Activated T-helper 17 cell treated with anti-CD3 and anti-CD28 coated beads, Interleukin-2, amount 50 U/mL, for 72 hours (primary cell): Measurements from ENCODE around the gene PPP3CB. TPM values are rescaled to one million over a fixed set of nuclear protein-coding genes. Genes with fewer than 3 reads are reported as not detected.
"Not testable (repeated sequence)": the region's sequence is repeated elsewhere in the genome, so short reads cannot be mapped to it uniquely, and the experiment has no call there.

Source experiments
- ATAC-seq: fragments of 150-1000 bp; cut with Tn5 transposase; replicated peaks from 2 replicates; pipeline ENCODE4 v1.10.0; 2021; ENCODE audit warnings: mild to moderate bottlenecking, moderate library complexity
- H3K27ac Mint-ChIP-seq: one replicate; pipeline ENCODE4 v1.8.0; 2022; ENCODE audit warnings: mixed read lengths
- H3K27me3 Mint-ChIP-seq: one replicate; pipeline ENCODE4 v1.8.0; 2022; ENCODE audit warnings: mixed read lengths
- H3K36me3 Mint-ChIP-seq: one replicate; pipeline ENCODE4 v1.8.0; 2022; ENCODE audit warnings: low read depth, mild to moderate bottlenecking, mixed read lengths
- H3K4me1 Mint-ChIP-seq: one replicate; pipeline ENCODE4 v1.8.0; 2022; ENCODE audit warnings: mixed read lengths
- H3K4me3 Mint-ChIP-seq: one replicate; pipeline ENCODE4 v1.8.0; 2022; ENCODE audit warnings: mild to moderate bottlenecking, mixed read lengths
- H3K9me3 Mint-ChIP-seq: one replicate; pipeline ENCODE4 v1.8.0; 2022; ENCODE audit warnings: mixed read lengths
- total RNA-seq, 2 donors: library from RNA; stranded (reverse); gene quantifications; one replicate each; pipeline ENCODE4 v1.2.3, GENCODE V29; 2022

Gene PPP3CB
- total RNA-seq, 2 donors from 2014 or later = 43.9 to 50.1 TPM

GRCh38 chr10:73414230-73414945, 81.4 kb downstream of the PPP3CB start:
- peaks cover 41% of the 10 kb centered on the region for H3K36me3 Mint-ChIP-seq
- peaks cover 19% of the 10 kb centered on the region for H3K4me1 Mint-ChIP-seq
- no peaks in the 10 kb centered on the region for H3K27me3 Mint-ChIP-seq
- peak; percentile 25 for ATAC-seq
- peak overlapping the region; percentile 81 for H3K27ac Mint-ChIP-seq
- peak overlapping the region; percentile 92 for H3K4me3 Mint-ChIP-seq
- H3K9me3 Mint-ChIP-seq = no peaks in the 10 kb centered on the region

- peak within 1 kb of the TSS; percentile 92 for H3K4me3 Mint-ChIP-seq
- peaks cover 42% of the 10 kb centered on the region for H3K36me3 Mint-ChIP-seq
- H3K4me1 Mint-ChIP-seq = peaks cover 25% of the 10 kb centered on the region
- H3K9me3 Mint-ChIP-seq = no peaks in the 10 kb centered on the region
- H3K27ac Mint-ChIP-seq = peak within 1 kb of the TSS; percentile 95
- no peaks in the 10 kb centered on the region for H3K27me3 Mint-ChIP-seq
- peak; percentile 95 for ATAC-seq
Measured at GRCh38 chr10:73413528-73414229, 82.1 kb downstream of the PPP3CB start, which contains the start of gene ANXA7. ANXA7 (minus strand) TSS chr10:73414058; CDS start chr10:73400856, 13,202 bp downstream.

GRCh38 chr10:73413108-73413527, 82.7 kb downstream of the PPP3CB start:
- peak; percentile 35 for ATAC-seq
- H3K27ac Mint-ChIP-seq = peak overlapping the region; percentile 95
- H3K36me3 Mint-ChIP-seq = peaks cover 44% of the 10 kb centered on the region
- peaks cover 28% of the 10 kb centered on the region for H3K4me1 Mint-ChIP-seq
- H3K9me3 Mint-ChIP-seq = no peaks in the 10 kb centered on the region
- no peaks in the 10 kb centered on the region for H3K27me3 Mint-ChIP-seq
- H3K4me3 Mint-ChIP-seq = peak overlapping the region; percentile 92

- H3K4me3 Mint-ChIP-seq = peak overlapping the region; percentile 92
- no peaks in the 10 kb centered on the region for H3K9me3 Mint-ChIP-seq
- peaks cover 45% of the 10 kb centered on the region for H3K4me1 Mint-ChIP-seq
- H3K27me3 Mint-ChIP-seq = no peaks in the 10 kb centered on the region
- no peak for ATAC-seq
- no peak overlapping the region for H3K27ac Mint-ChIP-seq
- peaks cover 66% of the 10 kb centered on the region for H3K36me3 Mint-ChIP-seq
Measured at GRCh38 chr10:73410897-73411296, 84.9 kb downstream of the PPP3CB start.

GRCh38 chr10:73408978-73409521, 86.8 kb downstream of the PPP3CB start:
- Mint-ChIP-seq H3K36me3 (peaks cover 74% of the 10 kb centered on the region), H3K4me1 (peaks cover 42% of the 10 kb centered on the region), H3K4me3 (peak overlapping the region; percentile 20), H3K27ac (no peak overlapping the region), H3K27me3 (no peaks in the 10 kb centered on the region), H3K9me3 (no peaks in the 10 kb centered on the region)
- ATAC-seq = no peak

GRCh38 chr10:73408061-73408460, 87.8 kb downstream of the PPP3CB start:
- ATAC-seq = no peak
- Mint-ChIP-seq H3K36me3 (peaks cover 70% of the 10 kb centered on the region), H3K4me1 (peaks cover 42% of the 10 kb centered on the region), H3K27ac (peak overlapping the region; percentile 33), H3K9me3 (no peaks in the 10 kb centered on the region), H3K27me3 (no peaks in the 10 kb centered on the region), H3K4me3 (no peak overlapping the region)

- Mint-ChIP-seq H3K4me3 (no peak overlapping the region), H3K4me1 (peaks cover 42% of the 10 kb centered on the region), H3K9me3 (no peaks in the 10 kb centered on the region), H3K36me3 (peaks cover 64% of the 10 kb centered on the region), H3K27ac (peak overlapping the region; percentile 33), H3K27me3 (no peaks in the 10 kb centered on the region)
- no peak for ATAC-seq
Measured at GRCh38 chr10:73407495-73407894, 88.3 kb downstream of the PPP3CB start.

- H3K27me3 Mint-ChIP-seq = no peaks in the 10 kb centered on the region
- peaks cover 58% of the 10 kb centered on the region for H3K36me3 Mint-ChIP-seq
- H3K4me1 Mint-ChIP-seq = peaks cover 42% of the 10 kb centered on the region
- no peak overlapping the region for H3K4me3 Mint-ChIP-seq
- no peak for ATAC-seq
- no peaks in the 10 kb centered on the region for H3K9me3 Mint-ChIP-seq
- H3K27ac Mint-ChIP-seq = no peak overlapping the region
Measured at GRCh38 chr10:73406846-73407245, 89.0 kb downstream of the PPP3CB start.

- no peak overlapping the region for H3K27ac Mint-ChIP-seq
- H3K9me3 Mint-ChIP-seq = no peaks in the 10 kb centered on the region
- no peak for ATAC-seq
- no peaks in the 10 kb centered on the region for H3K27me3 Mint-ChIP-seq
- peaks cover 56% of the 10 kb centered on the region for H3K36me3 Mint-ChIP-seq
- H3K4me1 Mint-ChIP-seq = peaks cover 37% of the 10 kb centered on the region
- H3K4me3 Mint-ChIP-seq = no peak overlapping the region
Measured at GRCh38 chr10:73405556-73405955, 90.3 kb downstream of the PPP3CB start.

- Mint-ChIP-seq H3K27ac (no peak overlapping the region), H3K9me3 (no peaks in the 10 kb centered on the region), H3K27me3 (no peaks in the 10 kb centered on the region), H3K36me3 (peaks cover 56% of the 10 kb centered on the region), H3K4me1 (peaks cover 32% of the 10 kb centered on the region), H3K4me3 (no peak overlapping the region)
- no peak for ATAC-seq
Measured at GRCh38 chr10:73404690-73405089, 91.1 kb downstream of the PPP3CB start.

GRCh38 chr10:73401636-73402035, 94.2 kb downstream of the PPP3CB start:
- no peak overlapping the region for H3K27ac Mint-ChIP-seq
- H3K4me1 Mint-ChIP-seq = peaks cover 10% of the 10 kb centered on the region
- H3K27me3 Mint-ChIP-seq = no peaks in the 10 kb centered on the region
- peaks cover 65% of the 10 kb centered on the region for H3K36me3 Mint-ChIP-seq
- H3K9me3 Mint-ChIP-seq = no peaks in the 10 kb centered on the region
- no peak for ATAC-seq
- H3K4me3 Mint-ChIP-seq = no peak overlapping the region

GRCh38 chr10:73399063-73399462, 96.8 kb downstream of the PPP3CB start:
- H3K4me3 Mint-ChIP-seq = no peak overlapping the region
- peaks cover 76% of the 10 kb centered on the region for H3K36me3 Mint-ChIP-seq
- no peaks in the 10 kb centered on the region for H3K4me1 Mint-ChIP-seq
- no peaks in the 10 kb centered on the region for H3K9me3 Mint-ChIP-seq
- ATAC-seq = no peak
- H3K27me3 Mint-ChIP-seq = no peaks in the 10 kb centered on the region
- H3K27ac Mint-ChIP-seq = no peak overlapping the region

- H3K27ac Mint-ChIP-seq = no peak overlapping the region
- no peak overlapping the region for H3K4me3 Mint-ChIP-seq
- H3K4me1 Mint-ChIP-seq = no peaks in the 10 kb centered on the region
- peaks cover 86% of the 10 kb centered on the region for H3K36me3 Mint-ChIP-seq
- H3K9me3 Mint-ChIP-seq = no peaks in the 10 kb centered on the region
- H3K27me3 Mint-ChIP-seq = no peaks in the 10 kb centered on the region
- ATAC-seq = no peak
Measured at GRCh38 chr10:73398024-73398423, 97.8 kb downstream of the PPP3CB start.

- H3K36me3 Mint-ChIP-seq = peaks cover 100% of the 10 kb centered on the region
- ATAC-seq, H3K4me1 Mint-ChIP-seq, H3K27me3 Mint-ChIP-seq, H3K4me3 Mint-ChIP-seq, H3K27ac Mint-ChIP-seq, H3K9me3 Mint-ChIP-seq: not testable (repeated sequence)
Measured at GRCh38 chr10:73394325-73394724, 101.5 kb downstream of the PPP3CB start.

- peaks cover 98% of the 10 kb centered on the region for H3K36me3 Mint-ChIP-seq
- ATAC-seq = no peak
- H3K27ac Mint-ChIP-seq = no peak overlapping the region
- peaks cover 5% of the 10 kb centered on the region for H3K4me1 Mint-ChIP-seq
- no peak overlapping the region for H3K4me3 Mint-ChIP-seq
- H3K27me3 Mint-ChIP-seq = no peaks in the 10 kb centered on the region
- no peaks in the 10 kb centered on the region for H3K9me3 Mint-ChIP-seq
Measured at GRCh38 chr10:73388228-73388627, 107.6 kb downstream of the PPP3CB start.
